GM21576 (cell line): ENCODE data around the gene PCP2.

Source experiments
- ATAC-seq: cut with Tn5 transposase; IDR thresholded peaks from one replicate; pipeline ENCODE4 v1.9.1; 2021; ENCODE audit warnings: mild to moderate bottlenecking, moderate library complexity; ENCODE audit not compliant: unreplicated experiment

The PCP2 gene

DNA sequence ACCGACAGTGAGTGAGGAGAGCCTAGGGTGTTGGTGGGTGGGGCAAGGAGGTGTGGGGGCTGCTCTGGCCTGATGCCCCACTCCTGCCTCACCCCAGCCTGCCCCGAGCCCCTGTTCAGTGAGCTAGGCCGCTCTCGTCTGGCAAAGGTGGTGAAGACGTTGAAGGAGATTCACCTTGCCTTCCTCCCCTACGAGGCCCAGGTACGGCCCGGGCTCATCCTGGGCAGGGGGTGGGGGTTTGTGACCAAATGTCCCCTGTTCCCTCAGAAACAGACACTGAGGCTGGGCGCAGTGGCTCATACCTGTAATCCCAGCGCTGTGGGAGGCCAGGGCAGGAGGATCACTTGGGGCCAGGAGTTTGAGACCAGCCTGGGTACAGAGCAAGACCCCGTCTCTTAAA, 7.3 kb upstream of the PCP2 start:
- ATAC-seq = no peak

DNA sequence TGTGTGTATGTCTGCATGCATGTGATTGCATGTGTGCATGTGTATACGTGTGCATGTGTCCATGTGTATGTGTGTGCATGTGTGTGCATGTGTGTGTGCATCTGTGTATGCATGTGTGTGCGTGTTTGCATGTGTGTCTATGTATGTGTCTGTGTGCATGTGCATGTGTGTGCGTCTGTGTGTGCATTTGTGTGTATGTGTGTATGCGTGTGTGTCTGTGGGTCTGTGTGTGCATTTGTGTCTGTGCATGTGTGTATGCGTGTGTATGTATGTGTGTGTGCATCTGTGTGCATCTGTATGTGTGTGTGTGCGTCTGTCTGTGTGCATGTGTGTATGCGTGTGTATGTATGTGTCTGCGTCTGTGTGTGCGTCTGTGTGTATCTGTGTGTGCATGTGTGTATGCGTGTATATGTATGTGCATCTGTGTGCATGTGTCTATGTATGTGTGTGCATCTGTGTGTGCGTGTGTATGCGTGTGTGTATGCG, 6.4 kb upstream of the PCP2 start:
- ATAC-seq = no peak

DNA sequence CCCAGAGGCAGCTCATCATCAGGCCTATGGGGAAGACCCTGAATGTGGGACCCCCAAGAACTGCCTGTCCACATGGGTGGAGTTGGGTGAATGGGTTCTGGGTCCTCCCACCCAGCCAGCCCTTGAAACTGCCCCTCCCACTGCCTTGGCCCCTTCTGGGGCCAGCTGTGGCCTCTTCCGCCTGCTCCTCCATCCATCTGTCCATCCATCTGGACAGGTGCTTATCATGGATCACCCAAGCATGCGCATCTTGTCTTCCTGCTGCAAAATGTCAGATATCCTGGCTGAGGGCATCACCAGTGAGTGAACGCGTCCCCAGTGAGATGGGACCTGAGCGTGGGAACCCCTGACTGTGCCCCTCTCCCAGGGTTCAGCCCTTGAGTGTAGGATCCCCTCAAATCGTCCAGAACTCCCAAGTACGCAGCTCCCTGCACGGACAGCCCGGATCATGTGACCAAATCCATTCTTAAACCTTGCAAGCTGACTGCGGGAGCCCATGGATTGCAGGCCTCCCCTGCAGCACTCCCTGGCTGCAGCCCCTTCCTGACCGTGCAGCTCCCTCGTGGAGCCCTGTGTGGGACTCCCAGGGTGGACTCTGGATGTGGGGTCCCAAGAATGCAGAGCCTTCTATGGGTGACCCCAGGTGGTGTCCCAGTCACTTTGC, 5.4 kb upstream of the PCP2 start:
- no peak for ATAC-seq

DNA sequence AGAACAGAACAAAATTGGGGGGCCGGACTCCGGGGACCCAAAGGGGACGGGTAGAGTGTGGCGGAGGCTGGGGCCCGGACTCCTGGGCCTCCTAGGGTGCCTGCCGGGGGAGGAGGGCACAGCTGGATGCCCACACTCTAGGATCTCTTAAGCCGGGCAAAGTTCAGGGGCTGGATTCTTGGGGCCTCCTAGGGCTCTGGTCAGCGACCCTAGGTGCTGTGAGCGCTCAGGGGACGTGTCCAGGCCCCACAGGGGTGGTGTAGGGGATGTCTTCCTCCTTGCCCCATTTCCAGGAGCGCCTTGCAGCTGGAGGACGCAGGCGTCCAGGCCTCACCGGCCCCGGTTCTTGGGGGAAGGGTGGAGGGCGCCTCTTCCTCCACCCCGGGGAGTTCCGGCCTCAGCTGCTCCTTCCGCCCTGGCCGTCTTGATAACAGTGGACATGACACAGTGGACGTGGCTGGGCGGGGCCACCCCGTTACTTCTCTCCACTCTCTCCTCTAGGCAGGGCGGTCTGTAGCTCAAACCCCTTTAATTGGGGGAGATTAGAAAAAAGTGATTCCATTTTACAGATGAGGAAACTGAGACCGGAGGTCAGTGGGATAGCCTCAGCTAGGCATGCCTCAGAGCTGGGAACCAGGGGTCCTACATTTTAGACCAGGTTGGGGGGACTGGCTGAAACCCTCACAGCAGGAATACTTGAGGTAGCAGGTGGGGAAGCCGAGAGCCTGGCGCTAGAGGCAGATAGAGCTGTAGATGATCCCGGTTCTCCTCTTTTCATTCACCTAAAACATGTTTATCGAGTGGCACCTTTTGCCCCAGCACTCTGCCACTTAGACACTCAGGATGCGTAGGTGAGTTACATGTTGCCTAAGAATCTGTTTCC, 4.1 kb upstream of the PCP2 start:
- peak; percentile 18 for ATAC-seq

DNA sequence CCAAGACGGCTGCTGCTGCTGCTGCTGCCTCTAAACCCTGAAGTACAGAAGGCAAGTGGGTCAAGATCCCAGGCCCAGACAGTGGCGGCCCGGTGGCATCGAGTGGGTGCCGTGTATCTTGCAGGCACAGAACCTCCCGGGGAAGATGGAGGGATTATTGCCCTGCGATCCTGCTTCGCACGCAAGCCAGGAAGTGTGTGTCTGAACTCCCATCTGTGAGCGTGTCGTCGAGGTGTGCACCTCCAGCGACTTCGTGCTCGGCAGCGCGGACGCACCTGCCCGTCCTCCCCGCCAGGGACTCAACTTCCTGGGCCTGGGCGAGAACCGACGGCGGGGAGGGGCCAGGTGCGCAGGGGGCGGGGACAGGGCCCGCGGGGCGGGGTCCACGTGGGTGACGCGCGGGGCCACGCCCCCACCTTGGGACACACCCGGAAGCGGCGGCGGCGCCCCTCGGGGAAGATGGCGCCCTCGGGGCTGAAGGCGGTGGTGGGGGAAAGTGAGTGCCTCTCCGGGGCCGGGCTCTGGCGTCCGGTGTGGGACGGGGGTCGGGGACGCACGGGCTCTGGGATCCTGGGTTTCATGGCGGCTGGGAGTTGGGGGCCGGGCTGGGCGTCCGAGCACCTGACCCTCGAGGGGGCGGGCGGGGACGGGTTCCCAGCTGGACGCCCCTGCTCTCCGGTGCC, 3.3 kb upstream of the PCP2 start, which contains the start of gene STXBP2:
Gene STXBP2 (plus strand): TSS at position 420 of the 683 bp plus-strand sequence. CDS start 40 bp downstream, at position 460.
- ATAC-seq = peak; percentile 45

DNA sequence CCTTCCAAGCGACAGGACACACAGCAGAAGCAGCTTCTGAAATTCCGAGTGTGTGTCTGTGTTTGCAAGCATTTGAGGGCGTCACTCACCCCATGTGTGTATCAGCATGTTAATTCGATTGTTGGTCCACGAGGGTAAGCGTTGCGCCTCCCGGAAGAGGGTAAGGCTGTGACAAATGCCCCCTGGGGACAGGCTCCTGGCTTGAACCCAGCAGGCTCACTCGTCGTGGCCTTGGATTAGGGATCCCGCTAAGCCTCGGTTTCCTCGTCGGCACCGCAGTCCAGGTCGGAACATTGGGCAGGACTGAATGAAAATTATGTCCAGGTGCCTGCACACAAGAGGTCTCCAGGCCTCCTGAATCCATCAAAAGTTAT, 2.8 kb upstream of the PCP2 start:
- ATAC-seq = no peak

DNA sequence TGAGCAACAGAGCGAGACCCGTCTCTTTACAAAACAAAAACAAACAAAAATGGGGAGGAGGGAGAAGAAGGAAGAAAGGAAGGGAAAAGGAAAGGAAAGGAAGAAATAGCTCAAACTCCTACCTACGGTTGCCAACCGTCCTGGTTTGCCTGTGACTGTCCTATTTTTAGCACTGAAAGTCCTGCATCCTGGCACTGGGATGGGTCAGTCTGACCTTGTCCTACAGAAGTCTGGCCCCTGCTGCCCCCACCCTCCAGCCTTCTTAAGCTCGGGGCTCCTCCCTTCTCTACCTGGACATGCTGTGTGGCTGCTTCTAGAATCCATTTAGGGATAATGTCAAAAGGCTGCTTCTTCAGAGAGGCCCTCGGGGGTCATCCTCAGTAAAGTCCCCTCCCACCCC, 2.2 kb upstream of the PCP2 start:
- ATAC-seq = no peak

DNA sequence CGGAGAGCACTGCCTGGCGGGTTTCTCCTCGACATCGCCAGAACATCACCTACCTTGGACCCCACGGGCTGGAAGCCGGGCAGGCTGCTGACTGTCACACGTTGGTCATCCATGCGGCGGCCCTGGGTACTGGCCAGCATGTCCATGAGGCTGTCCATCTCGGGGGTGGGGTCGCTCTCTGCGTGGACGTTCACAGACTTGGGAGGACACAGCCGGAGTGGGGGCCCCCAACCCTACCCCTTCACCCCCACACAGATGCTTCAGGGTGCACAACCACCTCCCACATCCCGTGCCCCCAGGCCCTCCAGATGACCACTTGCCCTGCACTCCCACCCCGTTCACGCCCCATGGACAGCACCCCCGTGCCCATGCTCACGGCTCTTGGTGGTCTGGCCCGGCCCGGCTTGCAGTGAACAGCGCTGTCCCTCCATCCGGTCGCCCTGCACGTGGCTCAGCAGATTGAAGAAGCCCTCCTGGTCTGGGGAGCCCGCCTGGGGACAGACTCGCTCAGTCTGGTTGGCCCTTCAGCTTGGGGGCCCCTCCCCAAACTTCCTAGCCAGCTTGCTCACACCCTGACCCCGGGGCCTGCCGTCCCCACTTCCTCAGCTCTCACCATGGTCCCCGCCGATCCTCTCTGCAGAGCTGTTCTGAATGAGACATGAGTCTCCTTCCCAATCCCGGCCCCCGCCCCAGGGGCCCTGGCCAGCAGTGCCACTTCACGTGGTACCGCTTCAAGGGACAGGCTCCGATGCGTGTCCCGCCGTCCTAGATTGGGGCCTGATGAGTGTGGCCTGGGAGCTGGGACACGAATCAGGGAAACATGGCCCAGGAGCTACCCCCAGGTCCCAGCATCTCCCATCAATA, 947 bp downstream of the PCP2 start:
- ATAC-seq = no peak

DNA sequence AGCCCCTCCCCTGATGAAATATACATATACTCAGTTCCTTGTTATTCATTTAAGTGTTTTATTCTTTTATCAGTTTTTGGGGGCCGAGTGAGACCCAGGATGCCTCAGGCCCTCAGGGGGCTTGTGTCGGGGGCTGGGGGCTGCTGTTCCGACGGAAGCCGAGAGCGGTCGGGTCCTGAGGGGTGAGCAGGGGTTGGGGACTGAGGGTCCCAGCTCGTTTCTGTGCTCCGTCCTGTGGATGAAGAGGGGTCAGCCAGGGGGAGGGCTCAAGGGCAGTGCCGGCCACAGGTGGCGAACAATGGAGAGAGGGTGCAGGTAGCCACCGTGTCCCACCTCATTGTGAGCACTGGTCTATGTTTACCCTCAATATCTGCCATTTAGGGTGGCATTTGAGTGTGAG, 1.9 kb downstream of the PCP2 start:
- no peak for ATAC-seq

DNA sequence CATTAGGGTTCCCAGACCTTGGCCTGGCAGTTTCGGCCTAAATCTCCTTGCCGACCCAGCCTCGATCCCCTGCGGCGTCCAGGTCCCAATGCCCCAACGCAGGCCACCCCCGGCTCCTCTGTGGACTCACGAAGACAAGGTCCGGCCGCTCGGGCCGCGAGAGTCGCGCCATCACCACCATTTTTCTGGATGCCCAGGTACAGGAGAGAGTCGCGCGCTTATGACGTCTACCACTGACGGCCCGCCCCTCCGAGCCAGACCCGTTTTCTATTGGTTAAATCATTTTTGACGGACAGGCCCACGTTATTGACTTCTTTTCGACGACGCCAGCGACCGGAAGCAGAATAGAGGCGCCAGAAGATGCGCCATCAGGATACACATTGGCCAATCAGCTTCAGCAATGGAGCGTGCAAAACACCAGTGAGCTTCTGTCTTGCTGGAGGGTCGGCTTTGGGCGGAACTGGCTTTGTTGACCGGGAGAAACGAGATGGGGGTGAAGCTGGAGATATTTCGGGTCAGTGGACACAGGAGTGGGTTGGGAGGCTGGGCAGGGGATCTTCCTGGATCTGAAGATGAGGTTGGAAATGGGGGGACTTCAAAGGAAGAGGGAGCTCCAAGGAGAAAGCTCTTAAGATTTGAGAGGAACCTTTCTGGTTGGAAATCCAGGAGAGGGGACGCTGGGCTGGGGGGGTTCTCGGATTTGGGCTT, 4.0 kb downstream of the PCP2 start, which contains the start of the genes PET100 and XAB2:
Gene PET100 (plus strand): TSS at position 447 of the 708 bp plus-strand sequence. CDS start 41 bp downstream, at position 488.
Gene XAB2 (minus strand): TSS at position 199 of the 708 bp plus-strand sequence. CDS start 18 bp downstream, at position 181.
- ATAC-seq = peak; percentile 83

DNA sequence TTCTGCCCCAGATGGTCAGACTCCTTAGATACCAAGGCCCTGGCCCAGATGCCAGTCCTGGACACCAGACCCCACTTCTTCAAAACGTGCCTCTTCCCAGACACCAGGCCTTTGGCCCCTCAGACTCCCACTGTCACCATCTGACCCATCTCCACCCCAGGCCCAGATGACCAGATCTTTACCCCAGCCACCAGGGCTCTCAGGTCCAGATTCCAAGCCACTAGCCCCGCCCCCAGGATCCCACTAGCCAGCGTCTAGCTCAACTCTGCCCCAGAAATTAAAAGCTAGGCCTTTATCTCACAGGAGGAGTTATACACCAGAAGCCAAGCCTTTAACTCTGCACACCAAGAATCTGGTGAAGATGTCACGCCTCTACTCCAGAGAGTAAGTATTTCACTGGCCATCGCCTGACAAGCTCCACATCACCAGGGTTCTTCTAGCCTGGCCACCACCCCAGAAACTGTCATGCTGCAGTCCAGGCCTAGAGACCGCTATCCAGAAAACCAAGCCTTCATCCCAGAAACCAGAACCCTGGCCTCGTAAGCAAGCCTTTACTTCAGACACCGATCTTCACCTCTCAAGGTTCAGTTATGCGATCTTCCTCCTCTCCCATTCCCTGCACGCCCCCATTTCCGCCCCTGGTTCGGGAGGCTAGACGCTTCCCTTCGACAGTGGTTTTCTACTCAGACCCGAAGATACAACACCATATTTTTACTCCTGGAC, 4.8 kb downstream of the PCP2 start:
- no peak for ATAC-seq

DNA sequence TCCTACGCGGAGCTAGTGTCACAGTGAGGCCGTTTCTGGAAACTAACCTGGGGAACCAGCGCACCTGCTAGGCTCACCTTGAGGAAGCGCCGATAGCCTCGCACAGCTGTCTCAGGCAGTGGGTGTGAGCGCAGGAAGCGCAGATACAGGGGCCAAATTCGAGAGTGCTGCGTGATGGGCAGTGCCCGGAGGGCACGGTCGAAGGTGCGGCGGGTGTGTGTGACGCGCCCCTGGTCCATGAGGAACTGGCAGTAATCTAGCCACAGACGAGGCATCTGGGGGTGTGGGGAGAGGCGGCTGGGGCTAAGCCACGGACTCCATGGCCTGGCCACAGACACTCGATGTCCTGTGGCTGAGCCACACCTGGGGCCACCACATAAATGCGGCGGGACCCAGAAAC, 6.4 kb downstream of the PCP2 start:
- ATAC-seq = no peak

DNA sequence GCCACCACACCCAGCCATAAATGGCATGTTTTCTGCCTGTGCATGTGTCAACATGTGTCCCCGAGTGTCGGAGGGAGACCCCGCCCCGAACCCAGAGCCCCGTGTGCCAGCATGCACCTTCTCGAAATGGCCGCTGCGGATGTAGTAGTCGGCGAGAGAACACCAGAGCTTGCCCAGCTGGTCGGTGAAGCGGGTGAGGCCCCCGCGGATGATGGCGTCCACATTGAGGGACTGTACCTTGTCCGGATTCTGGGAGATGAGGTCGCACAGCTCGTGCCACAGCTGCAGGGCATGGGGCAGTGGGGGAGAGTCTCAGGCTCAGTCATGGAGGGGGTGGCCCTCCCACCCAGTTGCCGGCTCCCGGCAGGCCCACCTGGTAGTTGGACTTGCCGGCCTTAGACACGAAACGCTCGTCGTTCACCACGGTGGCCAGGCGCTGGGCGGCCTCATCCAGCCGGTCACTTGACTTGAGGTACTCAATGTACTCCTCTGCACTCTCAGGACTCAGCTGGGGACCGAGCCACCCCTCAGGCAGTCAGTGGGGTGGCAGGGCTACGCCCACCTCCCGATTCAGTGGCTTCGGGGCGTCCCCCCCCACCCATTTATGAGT, 7.7 kb downstream of the PCP2 start:
- no peak for ATAC-seq

DNA sequence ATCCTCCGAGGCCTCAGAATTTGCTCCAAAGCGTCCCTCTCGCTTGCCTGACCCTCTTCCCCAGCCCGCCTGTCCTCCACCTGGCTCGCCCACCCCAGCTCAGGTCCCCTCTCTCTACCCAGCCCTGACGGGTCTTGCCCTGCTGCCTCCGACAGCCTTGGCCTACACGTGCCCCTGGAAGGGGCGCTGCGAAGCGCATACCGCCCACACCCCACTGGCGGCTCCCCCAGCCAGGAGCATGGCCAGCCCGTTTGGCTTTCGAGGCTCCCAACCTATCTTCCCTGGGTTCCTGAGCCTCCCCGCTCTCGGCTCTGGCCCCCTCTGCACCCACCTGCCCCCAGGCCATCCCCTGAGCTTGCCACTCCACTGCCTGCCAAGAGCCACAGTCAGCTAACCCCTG, 8.7 kb downstream of the PCP2 start:
- ATAC-seq = no peak

DNA sequence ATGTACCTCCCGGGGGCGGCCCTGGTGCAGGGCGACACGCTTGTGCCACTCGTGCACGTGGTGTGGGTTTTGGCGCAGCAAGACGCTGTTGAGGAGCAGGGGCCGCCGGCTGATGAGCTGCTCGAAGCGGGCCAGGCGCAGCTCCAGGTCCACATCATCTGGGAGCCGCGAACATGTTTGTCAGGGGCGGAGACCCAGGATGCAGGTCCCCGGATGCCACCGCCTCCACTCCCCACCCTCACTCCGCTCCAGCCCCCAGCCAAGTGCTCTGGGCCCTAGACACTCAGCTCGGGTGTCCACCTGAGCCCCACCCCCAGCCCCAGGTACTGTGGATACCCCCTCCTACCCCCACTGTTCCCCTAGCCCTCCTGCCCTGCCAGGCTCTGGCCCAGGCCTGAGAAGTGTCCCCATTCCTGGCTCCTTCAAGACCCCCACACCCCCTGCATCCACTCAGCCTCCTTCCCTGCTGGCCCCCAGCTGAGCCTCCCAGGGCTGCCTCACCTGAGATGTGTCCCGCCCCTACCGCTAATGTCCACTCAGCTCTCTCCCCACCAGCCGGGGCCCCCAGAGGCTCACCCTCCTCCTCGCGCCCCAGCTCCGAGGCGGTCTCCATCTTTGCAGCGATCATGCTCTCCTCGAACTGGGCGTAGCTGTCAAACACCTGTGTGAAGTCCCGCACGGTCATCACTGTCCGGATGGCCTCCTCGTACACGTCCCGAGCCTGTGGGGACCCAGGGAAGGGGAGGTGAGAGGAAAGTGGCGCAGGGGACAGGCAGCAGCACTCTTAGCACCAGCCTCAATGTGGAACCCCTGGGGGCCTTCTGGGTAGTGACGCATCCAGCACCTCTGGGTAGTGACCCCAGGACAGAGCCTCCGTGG, 9.6 kb downstream of the PCP2 start:
- no peak for ATAC-seq

DNA sequence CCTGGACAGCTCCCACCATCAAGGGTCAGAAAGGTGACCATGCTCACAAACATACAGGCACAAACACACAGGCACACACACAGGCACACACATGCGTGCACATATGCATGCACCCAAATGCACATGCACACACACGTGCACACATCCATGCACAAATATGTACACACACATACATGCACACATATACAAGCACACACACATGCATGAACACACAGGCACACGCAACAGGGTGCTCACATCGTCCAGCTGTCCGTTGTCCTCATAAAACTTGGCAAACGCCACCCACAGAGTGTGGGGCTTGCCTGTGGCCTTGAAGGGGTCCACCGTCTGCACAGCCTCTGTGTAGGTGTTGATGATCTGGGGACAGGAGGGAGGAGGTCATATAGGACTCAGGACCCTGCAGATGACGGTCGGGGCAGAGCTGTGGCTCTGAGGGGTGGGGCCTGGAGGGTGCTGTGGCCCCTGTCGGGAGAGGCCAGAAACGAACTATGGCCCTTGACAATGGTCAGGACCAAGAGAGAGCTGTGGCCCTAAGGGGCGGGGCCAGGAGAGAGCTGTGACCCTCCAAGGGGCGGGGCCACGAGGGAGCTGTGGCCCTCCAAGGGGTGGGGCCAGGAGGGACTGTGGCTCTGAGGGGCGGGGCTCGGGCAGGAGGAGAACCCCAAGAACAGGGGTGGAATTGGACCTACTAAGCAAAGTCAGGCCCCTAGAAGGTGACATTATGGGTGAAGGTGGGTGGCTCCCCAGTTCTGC, 10.4 kb downstream of the PCP2 start:
- no peak for ATAC-seq
